OCI-LY7 (cell line): Measurements from ENCODE around the gene SPOCK1.

Source experiments
- CTCF ChIP-seq: fragments of 200-600 bp; sonication (generic); conservative IDR thresholded peaks from 2 replicates; pipeline ENCODE4 v1.5.1; 2014; ENCODE audit warnings: mild to moderate bottlenecking, antibody characterized with exemption, low read length, moderate library complexity, mixed read lengths
- EZH2phosphoT487 ChIP-seq: fragments of 200-600 bp; sonication (generic); IDR thresholded peaks from 2 replicates; pipeline ENCODE4 v1.6.1; 2018; ENCODE audit warnings: low read depth, borderline replicate concordance, mild to moderate bottlenecking, mixed run types, antibody characterized with exemption, low read length, moderate library complexity, mixed read lengths

GRCh38 chr5:137164536-137164935 lies 334.6 kb downstream of the SPOCK1 start:
- no peak for TF ChIP-seq CTCF
- TF ChIP-seq EZH2phosphoT487, result no peak
